Astrocyte (in vitro differentiated cells and primary cell): ENCODE results near the gene PDGFA. TPM values are rescaled to one million over a fixed set of nuclear protein-coding genes. Genes with fewer than 3 reads are reported as not detected.

Experiments used
- DNase-seq: peaks from one replicate; pipeline ENCODE4 v3.0.0-alpha.2; 2010; ENCODE audit warnings: low read depth
- FAIRE-seq: peaks from 2 replicates; lab custom pipeline; 2011; peaks lifted over from hg19 to GRCh38; lab: Jason Lieb, UNC
- H2AFZ ChIP-seq: 2 replicates; pipeline ENCODE4 v1.6.0; 2012; ENCODE audit warnings: low read depth, low read length, inconsistent platforms
- H3K27ac ChIP-seq: 2 replicates; pipeline ENCODE4 v1.5.1; 2011; ENCODE audit warnings: low read depth, low read length, inconsistent platforms
- H3K27me3 ChIP-seq: 2 replicates; pipeline ENCODE4 v1.6.0; 2011; ENCODE audit warnings: low read length, inconsistent platforms; ENCODE audit not compliant: insufficient read depth
- H3K36me3 ChIP-seq: 2 replicates; pipeline ENCODE4 v1.5.1; 2011; ENCODE audit warnings: low read length, inconsistent platforms; ENCODE audit not compliant: insufficient read depth
- H3K4me1 ChIP-seq: 2 replicates; pipeline ENCODE4 v1.5.1; 2011; ENCODE audit warnings: low read length, inconsistent platforms; ENCODE audit not compliant: insufficient read depth
- H3K4me2 ChIP-seq: 2 replicates; pipeline ENCODE4 v1.6.0; 2012; ENCODE audit warnings: low read length, inconsistent platforms
- H3K4me3 ChIP-seq: 2 replicates; pipeline ENCODE4 v1.5.1; 2011; ENCODE audit warnings: low read depth, mild to moderate bottlenecking, low read length, inconsistent platforms; ENCODE audit not compliant: insufficient read depth
- H3K79me2 ChIP-seq: 2 replicates; pipeline ENCODE4 v1.6.0; 2012; ENCODE audit warnings: mild to moderate bottlenecking, low read length, inconsistent platforms; ENCODE audit not compliant: insufficient read depth
- H3K9ac ChIP-seq: 2 replicates; pipeline ENCODE4 v1.6.0; 2012; ENCODE audit warnings: mild to moderate bottlenecking, low read length, inconsistent platforms
- H3K9me3 ChIP-seq: 2 replicates; pipeline ENCODE4 v1.5.1; 2012; ENCODE audit warnings: low read depth, mild to moderate bottlenecking, low read length, inconsistent platforms; ENCODE audit not compliant: insufficient read depth
- H4K20me1 ChIP-seq: 2 replicates; pipeline ENCODE4 v1.6.0; 2012; ENCODE audit warnings: low read length, inconsistent platforms; ENCODE audit not compliant: insufficient read depth
- H3K27ac Mint-ChIP-seq: one replicate; pipeline ENCODE4 v1.8.0; 2021; ENCODE audit warnings: mild to moderate bottlenecking, mixed read lengths; ENCODE audit not compliant: unreplicated experiment
- H3K27me3 Mint-ChIP-seq: one replicate; pipeline ENCODE4 v1.8.0; 2021; ENCODE audit warnings: low read depth, mixed read lengths; ENCODE audit not compliant: unreplicated experiment
- H3K36me3 Mint-ChIP-seq: one replicate; pipeline ENCODE4 v1.8.0; 2021; ENCODE audit warnings: low read depth, mixed read lengths; ENCODE audit not compliant: unreplicated experiment
- H3K4me1 Mint-ChIP-seq: one replicate; pipeline ENCODE4 v1.8.0; 2021; ENCODE audit warnings: low read depth, mixed read lengths; ENCODE audit not compliant: unreplicated experiment
- H3K4me3 Mint-ChIP-seq: one replicate; pipeline ENCODE4 v1.8.0; 2021; ENCODE audit warnings: mild to moderate bottlenecking, moderate library complexity, mixed read lengths; ENCODE audit not compliant: unreplicated experiment
- H3K9me3 Mint-ChIP-seq: one replicate; pipeline ENCODE4 v1.8.0; 2021; ENCODE audit warnings: mild to moderate bottlenecking, mixed read lengths; ENCODE audit not compliant: unreplicated experiment
- EZH2 ChIP-seq: IDR thresholded peaks from 2 replicates; pipeline ENCODE4 v1.6.1; 2012; ENCODE audit warnings: mild to moderate bottlenecking, low read length, inconsistent platforms; ENCODE audit not compliant: insufficient read depth
- total RNA-seq: library from RNA; stranded (reverse); gene quantifications from 2 replicates; pipeline ENCODE4 v1.2.1, GENCODE V29; 2021
- TF ChIP-seq, protein P1 (sequence below): IDR thresholded peaks from 2 replicates; pipeline ENCODE4 v1.5.1; 2011; ENCODE audit warnings: low read depth, mild to moderate bottlenecking, inconsistent platforms, low read length, moderate library complexity; ENCODE audit not compliant: insufficient read depth

PDGFA gene
- total RNA-seq, 1 donor from 2014 or later: 47.1 TPM

DNA sequence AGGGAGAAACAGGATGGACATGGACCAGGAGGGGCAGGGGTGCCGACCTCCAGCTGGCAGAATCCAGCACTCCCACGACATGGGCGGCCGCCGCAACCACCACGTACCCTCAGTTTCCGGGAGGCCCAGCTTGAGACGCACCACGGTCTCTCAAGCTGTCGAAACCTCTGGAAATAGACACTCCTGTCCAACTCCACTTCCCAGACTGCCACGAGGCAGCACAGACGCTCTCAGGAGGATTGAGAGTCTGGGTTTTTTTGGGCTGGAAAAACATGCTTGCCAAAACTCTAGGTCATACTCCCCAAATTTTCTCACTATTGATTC is 37.9 kb upstream of the PDGFA start:
- no peaks in the 10 kb centered on the region for H3K9me3 Mint-ChIP-seq
- Histone ChIP-seq H3K27ac (no peak overlapping the region), H3K4me2 (no peak overlapping the region), H3K36me3 (no peaks in the 10 kb centered on the region), H3K9me3 (peaks cover 2% of the 10 kb centered on the region), H2AFZ (no peak overlapping the region), H3K27me3 (no peaks in the 10 kb centered on the region), H3K4me1 (no peaks in the 10 kb centered on the region), H3K9ac (no peak overlapping the region), H3K79me2 (no peaks in the 10 kb centered on the region), H3K4me3 (no peak overlapping the region), H4K20me1 (no peaks in the 10 kb centered on the region)
- H3K27ac Mint-ChIP-seq: no peak overlapping the region
- H3K36me3 Mint-ChIP-seq: peaks cover 2% of the 10 kb centered on the region
- peaks cover 7% of the 10 kb centered on the region for H3K27me3 Mint-ChIP-seq
- H3K4me3 Mint-ChIP-seq: no peak overlapping the region
- TF ChIP-seq, protein P1, sequence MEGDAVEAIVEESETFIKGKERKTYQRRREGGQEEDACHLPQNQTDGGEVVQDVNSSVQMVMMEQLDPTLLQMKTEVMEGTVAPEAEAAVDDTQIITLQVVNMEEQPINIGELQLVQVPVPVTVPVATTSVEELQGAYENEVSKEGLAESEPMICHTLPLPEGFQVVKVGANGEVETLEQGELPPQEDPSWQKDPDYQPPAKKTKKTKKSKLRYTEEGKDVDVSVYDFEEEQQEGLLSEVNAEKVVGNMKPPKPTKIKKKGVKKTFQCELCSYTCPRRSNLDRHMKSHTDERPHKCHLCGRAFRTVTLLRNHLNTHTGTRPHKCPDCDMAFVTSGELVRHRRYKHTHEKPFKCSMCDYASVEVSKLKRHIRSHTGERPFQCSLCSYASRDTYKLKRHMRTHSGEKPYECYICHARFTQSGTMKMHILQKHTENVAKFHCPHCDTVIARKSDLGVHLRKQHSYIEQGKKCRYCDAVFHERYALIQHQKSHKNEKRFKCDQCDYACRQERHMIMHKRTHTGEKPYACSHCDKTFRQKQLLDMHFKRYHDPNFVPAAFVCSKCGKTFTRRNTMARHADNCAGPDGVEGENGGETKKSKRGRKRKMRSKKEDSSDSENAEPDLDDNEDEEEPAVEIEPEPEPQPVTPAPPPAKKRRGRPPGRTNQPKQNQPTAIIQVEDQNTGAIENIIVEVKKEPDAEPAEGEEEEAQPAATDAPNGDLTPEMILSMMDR: no peak
- no peak for TF ChIP-seq EZH2
- no peak for FAIRE-seq
- no peak for DNase-seq
- H3K4me1 Mint-ChIP-seq: peaks cover 4% of the 10 kb centered on the region

DNA sequence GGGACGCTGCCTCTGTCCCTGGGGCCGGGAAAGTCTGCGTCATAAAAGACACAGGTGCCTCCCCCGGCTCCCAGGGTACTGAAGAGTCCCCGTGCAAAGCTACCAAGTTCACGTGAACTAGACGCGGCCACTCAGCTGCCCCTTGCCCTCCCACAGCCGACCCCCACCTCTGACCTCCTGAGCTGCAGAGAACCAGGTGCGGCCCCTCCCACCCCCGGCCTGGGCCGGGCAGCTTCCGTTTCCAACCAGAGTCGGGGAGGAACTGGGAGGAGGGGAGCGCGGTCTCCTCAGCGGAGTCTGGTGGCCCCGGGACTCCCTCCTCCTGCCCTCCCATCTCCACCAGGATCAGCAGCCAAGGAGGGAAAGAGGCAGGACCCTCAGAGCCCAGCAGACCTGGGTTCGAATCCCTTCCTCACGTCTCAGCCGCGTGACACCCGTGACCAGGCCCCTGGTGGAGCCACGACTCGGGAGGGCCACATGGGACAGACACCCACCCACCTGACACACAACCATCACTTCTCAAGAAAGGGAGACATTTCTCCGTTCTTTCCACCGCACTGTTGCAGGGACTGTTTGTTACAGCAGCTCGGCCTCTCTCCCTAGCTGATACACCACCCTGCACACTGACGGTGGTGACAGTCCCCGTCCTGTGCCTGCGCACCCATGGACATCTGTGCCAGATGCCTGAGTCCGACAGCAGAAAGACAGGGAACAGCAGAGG is 37.4 kb upstream of the PDGFA start:
- Mint-ChIP-seq H3K27me3 (peaks cover 6% of the 10 kb centered on the region), H3K4me1 (no peaks in the 10 kb centered on the region), H3K9me3 (no peaks in the 10 kb centered on the region), H3K36me3 (peaks cover 2% of the 10 kb centered on the region), H3K27ac (no peak overlapping the region), H3K4me3 (no peak overlapping the region)
- Histone ChIP-seq H3K27ac (no peak overlapping the region), H3K9ac (no peak overlapping the region), H3K79me2 (no peaks in the 10 kb centered on the region), H3K4me3 (no peak overlapping the region), H2AFZ (no peak overlapping the region), H3K9me3 (peaks cover 2% of the 10 kb centered on the region), H3K36me3 (no peaks in the 10 kb centered on the region), H4K20me1 (no peaks in the 10 kb centered on the region), H3K4me1 (no peaks in the 10 kb centered on the region), H3K4me2 (no peak overlapping the region), H3K27me3 (no peaks in the 10 kb centered on the region)
- FAIRE-seq: no peak
- DNase-seq: no peak
- TF ChIP-seq EZH2: no peak

GRCh38 chr7:556291-556826 is 36.7 kb upstream of the PDGFA start:
- H4K20me1 ChIP-seq: no peaks in the 10 kb centered on the region
- FAIRE-seq (no peak), DNase-seq (no peak)
- H3K9ac ChIP-seq: no peak overlapping the region
- Mint-ChIP-seq H3K36me3 (peaks cover 2% of the 10 kb centered on the region), H3K4me1 (no peaks in the 10 kb centered on the region), H3K27me3 (peaks cover 6% of the 10 kb centered on the region), H3K27ac (no peak overlapping the region), H3K9me3 (no peaks in the 10 kb centered on the region), H3K4me3 (no peak overlapping the region)
- H3K27me3 ChIP-seq: no peaks in the 10 kb centered on the region
- H3K4me2 ChIP-seq: no peak overlapping the region
- H3K79me2 ChIP-seq: no peaks in the 10 kb centered on the region
- H3K4me3 ChIP-seq: no peak overlapping the region
- no peak overlapping the region for H2AFZ ChIP-seq
- peaks cover 2% of the 10 kb centered on the region for H3K9me3 ChIP-seq
- H3K4me1 ChIP-seq: no peaks in the 10 kb centered on the region
- no peak for TF ChIP-seq EZH2
- TF ChIP-seq, protein P1: no peak
- H3K36me3 ChIP-seq: no peaks in the 10 kb centered on the region
- H3K27ac ChIP-seq: no peak overlapping the region
